Activated CD4-positive, alpha-beta T cell treated with anti-CD3 and anti-CD28 coated beads, Interleukin-2, Interleukin-6, amounts not matched to agents 100 ng/mL and 50 ng/mL, durations not matched to agents 16 hours and 8 hours (primary cell): ENCODE measurements around the gene CRX.
"Not testable (repeated sequence)": the region's sequence is repeated elsewhere in the genome, so short reads cannot be mapped to it uniquely, and the experiment has no call there.

Experiments used
- DNase-seq: peaks from one replicate; pipeline ENCODE4 v3.0.0-alpha.2; 2020

CRX gene

GRCh38 chr19:47861630-47862029 is 39.9 kb downstream of the CRX start:
- DNase-seq = no peak

GRCh38 chr19:47863514-47863936 is 41.8 kb downstream of the CRX start:
- DNase-seq = peak; percentile 91

GRCh38 chr19:47865166-47865565 is 43.4 kb downstream of the CRX start:
- no peak for DNase-seq

- DNase-seq = no peak
Measured at GRCh38 chr19:47878906-47879305, 57.2 kb downstream of the CRX start.

- not testable (repeated sequence) for DNase-seq
Measured at GRCh38 chr19:47879385-47879784, 57.6 kb downstream of the CRX start.

GRCh38 chr19:47881757-47882156 is 60.0 kb downstream of the CRX start:
- no peak for DNase-seq

GRCh38 chr19:47882890-47883289 is 61.2 kb downstream of the CRX start:
- no peak for DNase-seq

- DNase-seq = no peak
Measured at GRCh38 chr19:47885067-47885463, 63.3 kb downstream of the CRX start.

- no peak for DNase-seq
Measured at GRCh38 chr19:47886010-47886559, 64.3 kb downstream of the CRX start, which contains the start of gene SULT2A1. TSS of gene SULT2A1 (minus strand) at chr19:47886315. CDS start at chr19:47886257, 58 bp downstream.

- no peak for DNase-seq
Measured at GRCh38 chr19:47890865-47891621, 69.3 kb downstream of the CRX start.

- DNase-seq = no peak
Measured at GRCh38 chr19:47891622-47891922, 69.8 kb downstream of the CRX start.

- no peak for DNase-seq
Measured at GRCh38 chr19:47891923-47892666, 70.4 kb downstream of the CRX start.
